A673 (cell line): Measurements from ENCODE around the gene FLOT2. TPM values are rescaled to one million over a fixed set of nuclear protein-coding genes. Genes with fewer than 3 reads are reported as not detected.

Experiments
- BruUV-seq: library from RNA; stranded (reverse); fragments of 400-500 nt; replicated peaks from 2 replicates; lab custom pipeline; 2021; lab: Mats Ljungman, UMichigan
- CTCF ChIA-PET: fragments of 300-600 bp; sonication (Branson Sonifier 250); formaldehyde crosslinking; loops from one replicate; lab custom pipeline; 2022; ENCODE audit warnings: antibody characterized with exemption; lab: Charles Lee
- POLR2A ChIA-PET: fragments of 300-600 bp; sonication (Branson Sonifier 250); formaldehyde crosslinking; loops from one replicate; lab custom pipeline; 2022; ENCODE audit warnings: antibody characterized with exemption; ENCODE audit not compliant: low non-redundant PET; lab: Charles Lee
- DNase-seq: peaks from one replicate; pipeline ENCODE4 v3.0.0-alpha.2; 2015; ENCODE audit warnings: low spot score
- H3K27ac ChIP-seq: fragments of 200-600 bp; sonication (generic); 2 replicates; pipeline ENCODE4 v1.5.1; 2016; ENCODE audit warnings: mixed run types, low read depth, mild to moderate bottlenecking, mixed read lengths, antibody characterized with exemption, low read length; ENCODE audit not compliant: poor library complexity, severe bottlenecking
- H3K27me3 ChIP-seq: fragments of 200-600 bp; sonication (generic); replicated peaks from 2 replicates; pipeline ENCODE4 v1.6.1; 2017; ENCODE audit warnings: mixed run types, low read depth, mild to moderate bottlenecking, mixed read lengths, antibody characterized with exemption, low read length; ENCODE audit not compliant: insufficient read depth, poor library complexity
- H3K36me3 ChIP-seq: fragments of 200-600 bp; sonication (generic); 2 replicates; pipeline ENCODE4 v1.6.1; 2016; ENCODE audit warnings: mixed run types, mild to moderate bottlenecking, mixed read lengths, antibody characterized with exemption, low read length; ENCODE audit not compliant: insufficient read depth, poor library complexity, severe bottlenecking
- H3K4me1 ChIP-seq: fragments of 200-600 bp; sonication (generic); 2 replicates; pipeline ENCODE4 v1.6.1; 2017; ENCODE audit warnings: mixed run types, mild to moderate bottlenecking, mixed read lengths, antibody characterized with exemption, low read length; ENCODE audit not compliant: insufficient read depth, poor library complexity, severe bottlenecking
- H3K4me3 ChIP-seq: fragments of 200-600 bp; sonication (generic); 2 replicates; pipeline ENCODE4 v1.5.1; 2016; ENCODE audit warnings: low read depth, mixed run types, mild to moderate bottlenecking, mixed read lengths, low read length; ENCODE audit not compliant: poor library complexity, severe bottlenecking
- H3K9me3 ChIP-seq: fragments of 200-600 bp; sonication (generic); 2 replicates; pipeline ENCODE4 v1.6.1; 2016; ENCODE audit warnings: mixed run types, low read depth, mild to moderate bottlenecking, mixed read lengths, antibody characterized with exemption, low read length; ENCODE audit not compliant: poor library complexity, severe bottlenecking
- EZH2 ChIP-seq: fragments of 200-600 bp; sonication (generic); IDR thresholded peaks from 2 replicates; pipeline ENCODE4 v1.6.1; 2017; ENCODE audit warnings: borderline replicate concordance, low read depth, mild to moderate bottlenecking, mixed read lengths, antibody characterized with exemption, low read length; ENCODE audit not compliant: poor library complexity, severe bottlenecking
- intact Hi-C: fragments of 100-400 bp; cut with micrococcal nuclease; formaldehyde crosslinking; loops from one replicate; pipeline ENCODE4 v1.10.0; 2022; ENCODE audit not compliant: unreplicated experiment
- total RNA-seq: library from RNA; stranded (reverse); gene quantifications from 2 replicates; pipeline ENCODE4 v1.2.3, GENCODE V29; 2021
- TF ChIP-seq, protein P1 (sequence below): fragments of 300-800, 200-600 bp; sonication (generic); conservative IDR thresholded peaks from 2 replicates; pipeline ENCODE4 v1.5.1; 2017; ENCODE audit warnings: low read depth, mild to moderate bottlenecking, antibody characterized with exemption, low read length, moderate library complexity, mixed read lengths

FLOT2 gene
- total RNA-seq, 1 experiment from 2014 or later = 79.1 TPM

DNA sequence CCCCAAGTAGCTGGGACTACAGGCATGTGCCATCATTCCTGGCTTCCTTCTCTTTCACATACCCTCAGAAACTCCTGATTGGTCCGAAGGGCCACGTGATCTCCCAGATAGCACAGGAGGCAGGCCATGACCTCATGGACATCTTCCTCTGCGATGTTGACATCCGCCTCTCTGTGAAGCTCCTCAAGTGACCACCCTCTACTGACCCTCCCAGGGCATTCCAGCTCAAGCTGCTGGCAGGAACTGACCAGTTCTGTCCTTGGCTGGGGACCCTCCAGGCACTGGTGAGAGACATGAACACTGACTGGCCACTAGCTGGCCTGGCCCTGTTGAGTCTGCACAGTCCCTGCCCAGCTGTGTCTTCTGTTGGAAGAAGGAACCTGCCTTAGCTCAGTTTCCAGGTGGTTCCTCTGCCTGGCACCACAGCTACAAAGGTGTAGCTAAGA lies 37.1 kb downstream of the FLOT2 start:
- DNase-seq = no peak
- intact Hi-C loops = no loop called here
- CTCF ChIA-PET = no interaction called here

DNA sequence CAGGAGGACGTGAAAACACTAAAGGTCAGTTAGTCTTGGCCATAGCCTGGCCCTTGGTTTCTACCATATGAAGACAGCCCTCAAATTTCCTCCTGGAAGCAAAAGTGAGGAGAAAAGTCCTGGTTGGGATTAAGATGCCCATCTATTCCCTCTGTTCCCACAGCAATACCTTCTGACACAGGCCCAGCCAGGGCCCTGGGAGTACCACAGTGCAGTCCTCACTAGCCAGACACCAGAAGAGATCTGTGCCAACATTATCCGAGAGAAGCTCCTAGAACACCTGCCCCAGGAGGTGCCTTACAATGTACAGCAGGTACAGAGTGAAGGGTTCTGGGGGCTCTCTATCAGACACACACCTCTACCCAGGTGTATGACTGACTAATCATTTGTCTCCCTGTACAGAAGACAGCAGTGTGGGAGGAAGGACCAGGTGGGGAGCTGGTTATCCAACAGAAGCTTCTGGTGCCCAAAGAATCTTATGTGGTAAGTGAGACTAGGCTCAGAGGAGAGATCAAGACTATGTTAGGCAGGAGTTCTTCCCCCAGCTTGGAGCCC lies 38.7 kb downstream of the FLOT2 start:
- POLR2A ChIA-PET = interaction anchor here (0.8 kb wide), 1 partner anchor 804 kb away, joined by 4 read pairs; no protein-coding TSS in a partner anchor
- Histone ChIP-seq H3K4me1 (peaks cover 3% of the 10 kb centered on the region), H3K36me3 (peaks cover 28% of the 10 kb centered on the region), H3K4me3 (no peak overlapping the region), H3K9me3 (no peaks in the 10 kb centered on the region), H3K27me3 (no peaks in the 10 kb centered on the region), H3K27ac (no peak overlapping the region)
- CTCF ChIA-PET = no interaction called here
- TF ChIP-seq, protein P1, sequence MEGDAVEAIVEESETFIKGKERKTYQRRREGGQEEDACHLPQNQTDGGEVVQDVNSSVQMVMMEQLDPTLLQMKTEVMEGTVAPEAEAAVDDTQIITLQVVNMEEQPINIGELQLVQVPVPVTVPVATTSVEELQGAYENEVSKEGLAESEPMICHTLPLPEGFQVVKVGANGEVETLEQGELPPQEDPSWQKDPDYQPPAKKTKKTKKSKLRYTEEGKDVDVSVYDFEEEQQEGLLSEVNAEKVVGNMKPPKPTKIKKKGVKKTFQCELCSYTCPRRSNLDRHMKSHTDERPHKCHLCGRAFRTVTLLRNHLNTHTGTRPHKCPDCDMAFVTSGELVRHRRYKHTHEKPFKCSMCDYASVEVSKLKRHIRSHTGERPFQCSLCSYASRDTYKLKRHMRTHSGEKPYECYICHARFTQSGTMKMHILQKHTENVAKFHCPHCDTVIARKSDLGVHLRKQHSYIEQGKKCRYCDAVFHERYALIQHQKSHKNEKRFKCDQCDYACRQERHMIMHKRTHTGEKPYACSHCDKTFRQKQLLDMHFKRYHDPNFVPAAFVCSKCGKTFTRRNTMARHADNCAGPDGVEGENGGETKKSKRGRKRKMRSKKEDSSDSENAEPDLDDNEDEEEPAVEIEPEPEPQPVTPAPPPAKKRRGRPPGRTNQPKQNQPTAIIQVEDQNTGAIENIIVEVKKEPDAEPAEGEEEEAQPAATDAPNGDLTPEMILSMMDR = no peak
- TF ChIP-seq EZH2 = no peak
- intact Hi-C loops = loop anchor here (10.0 kb wide), 1 partner anchor 64 kb away; no protein-coding TSS in a partner anchor
- DNase-seq = no peak
- no TSS peak for BruUV-seq

More for the DNA sequence above, 37.1 kb downstream of the FLOT2 start:
- Histone ChIP-seq H3K4me3 (no peak overlapping the region), H3K9me3 (no peaks in the 10 kb centered on the region), H3K4me1 (no peaks in the 10 kb centered on the region), H3K36me3 (peaks cover 28% of the 10 kb centered on the region), H3K27ac (no peak overlapping the region), H3K27me3 (no peaks in the 10 kb centered on the region)
- no peak for TF ChIP-seq EZH2
- TF ChIP-seq, protein P1 = no peak
- no TSS peak for BruUV-seq
- POLR2A ChIA-PET = no interaction called here

DNA sequence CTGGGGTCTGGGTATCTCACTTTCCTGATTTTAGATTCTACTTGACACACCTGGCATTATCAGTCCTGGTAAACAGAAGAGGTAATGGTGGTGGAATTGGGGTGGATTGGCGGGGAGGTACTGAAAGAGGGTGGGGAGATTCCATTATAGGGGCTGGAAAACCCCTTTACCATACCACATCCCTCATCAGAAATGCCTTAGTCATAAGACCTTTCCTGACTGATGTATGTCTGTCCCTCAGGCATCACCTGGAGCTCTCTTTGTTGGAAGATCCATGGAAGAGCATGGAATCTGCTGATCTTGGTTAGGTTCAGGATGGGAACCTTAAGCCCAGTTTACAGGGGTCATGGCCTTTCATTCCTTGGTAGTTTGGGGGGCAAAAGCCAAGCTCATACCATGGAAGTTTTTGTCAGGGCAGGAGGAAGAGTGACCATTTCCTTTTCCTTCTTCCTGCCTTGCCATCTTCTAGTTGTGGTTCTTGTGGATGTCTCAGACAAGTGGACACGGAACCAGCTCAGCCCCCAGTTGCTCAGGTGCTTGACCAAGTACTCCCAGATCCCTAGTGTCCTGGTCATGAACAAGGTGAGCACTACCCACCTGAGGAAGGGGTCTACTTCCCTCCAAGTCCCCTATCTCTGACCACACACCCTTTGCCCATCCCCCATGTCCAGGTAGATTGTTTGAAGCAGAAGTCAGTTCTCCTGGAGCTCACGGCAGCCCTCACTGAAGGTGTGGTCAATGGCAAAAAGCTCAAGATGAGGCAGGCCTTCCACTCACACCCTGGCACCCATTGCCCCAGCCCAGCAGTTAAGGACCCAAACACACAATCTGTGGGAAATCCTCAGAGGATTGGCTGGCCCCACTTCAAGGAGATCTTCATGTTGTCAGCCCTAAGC lies 39.4 kb downstream of the FLOT2 start:
- intact Hi-C loops = loop anchor here (10.0 kb wide), 1 partner anchor 63 kb away; no protein-coding TSS in a partner anchor
- no peaks in the 10 kb centered on the region for H3K9me3 ChIP-seq
- POLR2A ChIA-PET = no interaction called here
- peaks cover 28% of the 10 kb centered on the region for H3K36me3 ChIP-seq
- TF ChIP-seq, protein P1 = no peak
- no peak for TF ChIP-seq EZH2
- CTCF ChIA-PET = no interaction called here
- DNase-seq = no peak
- H3K4me1 ChIP-seq = peaks cover 3% of the 10 kb centered on the region
- BruUV-seq = no TSS peak
- H3K27me3 ChIP-seq = no peaks in the 10 kb centered on the region
- H3K4me3 ChIP-seq = no peak overlapping the region
- no peak overlapping the region for H3K27ac ChIP-seq
